HEK293 (cell line): ENCODE results near the gene USE1.

ENCODE experiments used
- EGR2 ChIP-seq: fragments of 450-650 bp; formaldehyde crosslinking; IDR thresholded peaks from 2 replicates; pipeline ENCODE4 v1.5.1; 2016; ENCODE audit warnings: low read depth, missing biosample characterization, missing genetic modification characterization
- IKZF3 ChIP-seq: fragments of 450-650 bp; IDR thresholded peaks from 2 replicates; pipeline ENCODE4 v1.5.0; 2018; ENCODE audit warnings: missing biosample characterization, mild to moderate bottlenecking, missing genetic modification characterization, moderate library complexity
- KLF8 ChIP-seq: fragments of 450-650 bp; formaldehyde crosslinking; IDR thresholded peaks from 2 replicates; pipeline ENCODE4 v1.5.1; 2016; ENCODE audit warnings: missing biosample characterization, missing genetic modification characterization
- KLF9 ChIP-seq: fragments of 450-650 bp; formaldehyde crosslinking; IDR thresholded peaks from 2 replicates; pipeline ENCODE4 v1.5.1; 2016; ENCODE audit warnings: missing biosample characterization, missing genetic modification characterization, low read depth
- REST ChIP-seq: fragments of 450-650 bp; formaldehyde crosslinking; IDR thresholded peaks from 2 replicates; pipeline ENCODE4 v1.5.1; 2016; ENCODE audit warnings: missing biosample characterization, missing genetic modification characterization
- SALL2 ChIP-seq: fragments of 450-650 bp; formaldehyde crosslinking; IDR thresholded peaks from 2 replicates; pipeline ENCODE4 v1.5.0; 2017; ENCODE audit warnings: missing biosample characterization, mild to moderate bottlenecking, missing genetic modification characterization, borderline replicate concordance
- SCRT1 ChIP-seq: fragments of 450-650 bp; formaldehyde crosslinking; IDR thresholded peaks from 2 replicates; pipeline ENCODE4 v1.5.1; 2016; ENCODE audit warnings: missing biosample characterization, missing genetic modification characterization, borderline replicate concordance
- SP2 ChIP-seq: fragments of 450-650 bp; formaldehyde crosslinking; IDR thresholded peaks from 2 replicates; pipeline ENCODE4 v1.5.1; 2016; ENCODE audit warnings: missing biosample characterization, missing genetic modification characterization
- TSHZ1 ChIP-seq: fragments of 450-650 bp; formaldehyde crosslinking; IDR thresholded peaks from 2 replicates; pipeline ENCODE4 v1.5.1; 2016; ENCODE audit warnings: missing biosample characterization, missing genetic modification characterization, borderline replicate concordance
- YY2 ChIP-seq: fragments of 450-650 bp; formaldehyde crosslinking; IDR thresholded peaks from 2 replicates; pipeline ENCODE4 v1.5.1; 2016; ENCODE audit warnings: missing biosample characterization, missing genetic modification characterization
- ZBTB11 ChIP-seq: fragments of 450-650 bp; formaldehyde crosslinking; conservative IDR thresholded peaks from 2 replicates; pipeline ENCODE4 v1.5.1; 2016; ENCODE audit warnings: low read depth, missing biosample characterization, missing genetic modification characterization
- ZBTB44 ChIP-seq: fragments of 450-650 bp; IDR thresholded peaks from 2 replicates; pipeline ENCODE4 v1.5.1; 2018; ENCODE audit warnings: missing biosample characterization, mild to moderate bottlenecking, missing genetic modification characterization
- ZBTB8A ChIP-seq: fragments of 450-650 bp; formaldehyde crosslinking; IDR thresholded peaks from 2 replicates; pipeline ENCODE4 v1.5.1; 2016; ENCODE audit warnings: missing biosample characterization, missing genetic modification characterization
- ZNF16 ChIP-seq: fragments of 450-650 bp; formaldehyde crosslinking; IDR thresholded peaks from 2 replicates; pipeline ENCODE4 v1.5.1; 2016; ENCODE audit warnings: low read depth, missing biosample characterization, missing genetic modification characterization
- ZNF391 ChIP-seq: fragments of 450-650 bp; formaldehyde crosslinking; IDR thresholded peaks from 2 replicates; pipeline ENCODE4 v1.5.1; 2016; ENCODE audit warnings: low read depth, missing biosample characterization, missing genetic modification characterization, borderline replicate concordance
- ZNF473 ChIP-seq: fragments of 450-650 bp; formaldehyde crosslinking; IDR thresholded peaks from 2 replicates; pipeline ENCODE4 v1.5.1; 2017; ENCODE audit warnings: missing biosample characterization, missing genetic modification characterization
- ZNF544 ChIP-seq: fragments of 450-650 bp; formaldehyde crosslinking; IDR thresholded peaks from 2 replicates; pipeline ENCODE4 v1.5.0; 2017; ENCODE audit warnings: missing biosample characterization, missing genetic modification characterization
- ZNF623 ChIP-seq: fragments of 450-650 bp; formaldehyde crosslinking; IDR thresholded peaks from 2 replicates; pipeline ENCODE4 v1.5.1; 2016; ENCODE audit warnings: missing biosample characterization, missing genetic modification characterization
- ZNF747 ChIP-seq: fragments of 450-650 bp; formaldehyde crosslinking; IDR thresholded peaks from 2 replicates; pipeline ENCODE4 v1.5.1; 2016; ENCODE audit warnings: missing biosample characterization, missing genetic modification characterization
- ZNF76 ChIP-seq: fragments of 450-650 bp; formaldehyde crosslinking; IDR thresholded peaks from 2 replicates; pipeline ENCODE4; 2016; ENCODE audit warnings: low read depth, missing biosample characterization, missing genetic modification characterization, borderline replicate concordance
- ZNF768 ChIP-seq: fragments of 450-650 bp; formaldehyde crosslinking; IDR thresholded peaks from 2 replicates; pipeline ENCODE4 v1.5.1; 2018; ENCODE audit warnings: missing biosample characterization, mild to moderate bottlenecking, missing genetic modification characterization
- ZNF777 ChIP-seq: fragments of 450-650 bp; formaldehyde crosslinking; IDR thresholded peaks from 2 replicates; pipeline ENCODE4 v1.5.1; 2017; ENCODE audit warnings: missing biosample characterization, missing genetic modification characterization, borderline replicate concordance
- ZNF830 ChIP-seq: fragments of 450-650 bp; IDR thresholded peaks from 2 replicates; pipeline ENCODE4 v1.5.0; 2018; ENCODE audit warnings: missing biosample characterization, missing genetic modification characterization, low read depth, mild to moderate bottlenecking, moderate library complexity
- ZSCAN30 ChIP-seq: fragments of 450-650 bp; IDR thresholded peaks from 2 replicates; pipeline ENCODE4 v1.5.1; 2018; ENCODE audit warnings: missing biosample characterization, mild to moderate bottlenecking, missing genetic modification characterization, moderate library complexity
- ZSCAN5A ChIP-seq: fragments of 450-650 bp; formaldehyde crosslinking; IDR thresholded peaks from 2 replicates; pipeline ENCODE4 v1.5.1; 2016; ENCODE audit warnings: missing biosample characterization, missing genetic modification characterization

The USE1 gene

GRCh38 chr19:17266975-17267788, 52.0 kb downstream of the USE1 start, which contains the start of gene BABAM1 (continued):
- TF ChIP-seq ZNF391 (no peak), KLF9 (tag by site-specific recombination) (peak; percentile 77), ZNF544 (tag by site-specific recombination) (no peak), IKZF3 (tag by site-specific recombination) (peak; percentile 38; the same call in 1 of the 2 replicates), ZNF76 (tag by site-specific recombination) (peak; percentile 95), TSHZ1 (tag by site-specific recombination) (no peak), KLF8 (tag by site-specific recombination) (0 out of 2 replicates have a peak, but pooled peaks have one; percentile 16), ZBTB8A (tag by site-specific recombination) (0 out of 2 replicates have a peak, but pooled peaks have one; percentile 28), ZNF473 (tag by site-specific recombination) (no peak), ZNF747 (tag by site-specific recombination) (no peak), SCRT1 (tag by site-specific recombination) (no peak), ZNF777 (tag by site-specific recombination) (peak; percentile 24; the same call in 1 of the 2 replicates), ZNF16 (tag by site-specific recombination) (no peak), ZNF768 (tag by site-specific recombination) (no peak), YY2 (tag by site-specific recombination) (peak; percentile 91), ZSCAN30 (tag by site-specific recombination) (no peak), ZSCAN5A (tag by site-specific recombination) (no peak), ZBTB11 (tag by site-specific recombination) (peak; percentile 77), REST (tag by site-specific recombination) (0 out of 2 replicates have a peak, but pooled peaks have one; percentile 16), SP2 (tag by site-specific recombination) (peak; percentile 100), ZNF623 (tag by site-specific recombination) (no peak), EGR2 (peak; percentile 40), ZBTB44 (tag by site-specific recombination) (no peak), ZNF830 (tag by site-specific recombination) (no peak), SALL2 (tag by site-specific recombination) (no peak)
